Nephron progenitor cell (in vitro differentiated cells): Measurements from ENCODE around the gene ASIC2.

Experiments
- DNase-seq: peaks from one replicate; pipeline ENCODE4 v3.0.0; 2021
- H3K27ac Mint-ChIP-seq: 2 replicates; pipeline ENCODE4 v1.8.0; 2021; ENCODE audit warnings: mild to moderate bottlenecking, moderate library complexity, mixed read lengths
- H3K27me3 Mint-ChIP-seq: 2 replicates; pipeline ENCODE4 v1.8.0; 2021; ENCODE audit warnings: mild to moderate bottlenecking, low read depth, mixed read lengths; ENCODE audit not compliant: poor library complexity
- H3K36me3 Mint-ChIP-seq: 2 replicates; pipeline ENCODE4 v1.8.0; 2021; ENCODE audit warnings: low read depth, mixed read lengths
- H3K4me1 Mint-ChIP-seq: 2 replicates; pipeline ENCODE4 v1.8.0; 2021; ENCODE audit warnings: mixed read lengths
- H3K4me3 Mint-ChIP-seq: 2 replicates; pipeline ENCODE4 v1.8.0; 2021; ENCODE audit warnings: mild to moderate bottlenecking, moderate library complexity, mixed read lengths
- H3K9me3 Mint-ChIP-seq: 2 replicates; pipeline ENCODE4 v1.8.0; 2021; ENCODE audit warnings: mild to moderate bottlenecking, moderate library complexity, mixed read lengths
- TF ChIP-seq, protein P1 (sequence below): fragments of 200-600 bp; sonication (generic); IDR thresholded peaks from 2 replicates; pipeline ENCODE4 v1.5.0; 2021; ENCODE audit warnings: antibody characterized with exemption

ASIC2 gene

GRCh38 chr17:33192951-33193911, 99.9 kb downstream of the ASIC2 start:
- no peak overlapping the region for H3K27ac Mint-ChIP-seq
- no peaks in the 10 kb centered on the region for H3K4me1 Mint-ChIP-seq
- H3K36me3 Mint-ChIP-seq = no peaks in the 10 kb centered on the region
- DNase-seq = no peak
- H3K27me3 Mint-ChIP-seq = peaks cover 8% of the 10 kb centered on the region
- H3K9me3 Mint-ChIP-seq = peaks cover 1% of the 10 kb centered on the region
- TF ChIP-seq, protein P1, sequence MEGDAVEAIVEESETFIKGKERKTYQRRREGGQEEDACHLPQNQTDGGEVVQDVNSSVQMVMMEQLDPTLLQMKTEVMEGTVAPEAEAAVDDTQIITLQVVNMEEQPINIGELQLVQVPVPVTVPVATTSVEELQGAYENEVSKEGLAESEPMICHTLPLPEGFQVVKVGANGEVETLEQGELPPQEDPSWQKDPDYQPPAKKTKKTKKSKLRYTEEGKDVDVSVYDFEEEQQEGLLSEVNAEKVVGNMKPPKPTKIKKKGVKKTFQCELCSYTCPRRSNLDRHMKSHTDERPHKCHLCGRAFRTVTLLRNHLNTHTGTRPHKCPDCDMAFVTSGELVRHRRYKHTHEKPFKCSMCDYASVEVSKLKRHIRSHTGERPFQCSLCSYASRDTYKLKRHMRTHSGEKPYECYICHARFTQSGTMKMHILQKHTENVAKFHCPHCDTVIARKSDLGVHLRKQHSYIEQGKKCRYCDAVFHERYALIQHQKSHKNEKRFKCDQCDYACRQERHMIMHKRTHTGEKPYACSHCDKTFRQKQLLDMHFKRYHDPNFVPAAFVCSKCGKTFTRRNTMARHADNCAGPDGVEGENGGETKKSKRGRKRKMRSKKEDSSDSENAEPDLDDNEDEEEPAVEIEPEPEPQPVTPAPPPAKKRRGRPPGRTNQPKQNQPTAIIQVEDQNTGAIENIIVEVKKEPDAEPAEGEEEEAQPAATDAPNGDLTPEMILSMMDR = no peak
- H3K4me3 Mint-ChIP-seq = no peak overlapping the region

GRCh38 chr17:33183487-33184026, 109.5 kb downstream of the ASIC2 start:
- Mint-ChIP-seq H3K4me1 (peaks cover 6% of the 10 kb centered on the region), H3K27me3 (peaks cover 3% of the 10 kb centered on the region), H3K4me3 (no peak overlapping the region), H3K27ac (no peak overlapping the region), H3K9me3 (peaks cover 7% of the 10 kb centered on the region), H3K36me3 (no peaks in the 10 kb centered on the region)
- no peak for DNase-seq
- TF ChIP-seq, protein P1 = no peak

DNA sequence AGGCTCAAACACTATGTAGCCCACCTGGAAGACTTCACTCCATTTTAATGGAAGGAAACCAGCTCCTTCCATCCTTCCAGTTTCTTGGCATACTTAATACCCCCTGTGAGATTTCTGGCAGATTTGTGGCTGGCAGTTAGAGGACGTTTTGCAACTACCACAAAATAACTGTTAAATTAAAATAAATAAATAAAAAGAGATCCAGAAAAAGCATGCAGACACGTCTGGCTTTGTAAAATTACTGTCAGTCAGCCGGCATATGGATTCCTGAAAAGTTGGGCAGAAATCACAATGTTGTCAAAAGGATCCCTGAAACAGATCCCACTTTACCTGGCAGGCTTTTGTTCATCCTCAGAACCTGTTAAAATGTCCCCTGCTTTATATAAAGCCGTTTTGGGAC, 113.9 kb downstream of the ASIC2 start:
- Mint-ChIP-seq H3K27ac (no peak overlapping the region), H3K4me3 (no peak overlapping the region), H3K36me3 (no peaks in the 10 kb centered on the region), H3K4me1 (peaks cover 16% of the 10 kb centered on the region), H3K27me3 (peaks cover 4% of the 10 kb centered on the region), H3K9me3 (no peaks in the 10 kb centered on the region)
- TF ChIP-seq, protein P1 = no peak
- no peak for DNase-seq

DNA sequence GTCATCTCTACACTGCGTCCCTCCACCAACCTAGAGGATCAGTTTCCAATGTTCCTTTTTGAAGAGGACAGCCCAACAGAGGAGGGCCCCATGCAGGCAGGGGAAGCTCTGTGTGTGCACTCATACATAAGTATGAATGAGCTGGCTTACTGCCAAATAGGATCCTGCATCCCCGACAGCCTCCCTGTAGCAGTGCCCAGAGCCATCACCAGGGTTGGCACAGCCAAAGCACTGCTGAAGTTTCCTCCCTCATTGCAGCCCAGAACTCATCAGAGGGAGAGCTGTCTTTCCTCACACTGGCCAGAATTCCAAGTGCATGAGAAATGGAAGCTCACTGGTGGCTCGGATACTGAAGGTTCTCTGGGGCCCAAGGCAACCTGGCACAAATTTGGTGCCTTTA, 114.4 kb downstream of the ASIC2 start:
- Mint-ChIP-seq H3K9me3 (no peaks in the 10 kb centered on the region), H3K27me3 (peaks cover 4% of the 10 kb centered on the region), H3K4me1 (peaks cover 14% of the 10 kb centered on the region), H3K36me3 (no peaks in the 10 kb centered on the region), H3K27ac (no peak overlapping the region), H3K4me3 (no peak overlapping the region)
- no peak for DNase-seq
- TF ChIP-seq, protein P1 = no peak

DNA sequence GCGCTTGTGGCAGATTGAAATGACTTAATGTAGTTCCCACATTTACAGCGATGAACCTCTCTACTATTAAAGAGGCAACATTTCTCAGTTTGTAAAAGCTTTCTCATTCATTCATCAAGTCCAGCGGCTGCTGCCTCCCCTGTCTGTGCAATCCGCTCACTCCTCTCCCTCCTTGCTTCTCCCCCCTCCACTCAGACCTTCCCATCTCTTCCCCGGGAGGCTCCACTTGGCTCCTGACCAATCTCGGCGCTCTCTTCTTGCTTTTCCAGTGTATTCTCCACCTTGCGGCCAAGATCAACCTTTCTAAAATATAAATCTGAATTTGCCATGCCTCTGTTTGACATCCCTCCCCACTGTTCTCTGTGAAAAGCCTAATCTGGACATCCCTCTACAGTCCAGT, 117.5 kb downstream of the ASIC2 start:
- Mint-ChIP-seq H3K9me3 (no peaks in the 10 kb centered on the region), H3K4me3 (no peak overlapping the region)

More for the DNA sequence above, 117.5 kb downstream of the ASIC2 start:
- no peak for DNase-seq
- H3K36me3 Mint-ChIP-seq = no peaks in the 10 kb centered on the region
- TF ChIP-seq, protein P1 = no peak
- peaks cover 37% of the 10 kb centered on the region for H3K4me1 Mint-ChIP-seq
- peaks cover 4% of the 10 kb centered on the region for H3K27me3 Mint-ChIP-seq
- H3K27ac Mint-ChIP-seq = no peak overlapping the region
